ENCODE measurements around the gene FZD4. TPM values are rescaled to one million over a fixed set of nuclear protein-coding genes. Genes with fewer than 3 reads are reported as not detected.

Gene FZD4
- total RNA-seq, 1 experiment from 2014 or later, result 4.4 TPM

- Histone ChIP-seq H3K4me3 (replicated peaks in 1 of 2; ENCODE audit: low read depth in 1 of 2, low read length in 2 of 2) (no peak overlapping the region), H3K9me3 (ENCODE audit: control insufficient read depth in 1 of 2, insufficient read depth in 1 of 2, low read depth in 1 of 2, low read length in 2 of 2) (no peaks in the 10 kb centered on the region), H2AFZ (ENCODE audit: low read depth, low read length, poor library complexity, severe bottlenecking) (no peak overlapping the region), H3K4me1 (ENCODE audit: control insufficient read depth in 1 of 2, insufficient read depth in 2 of 2, low read length in 2 of 2) (no peaks in the 10 kb centered on the region), H3K36me3 (ENCODE audit: control insufficient read depth in 1 of 2, insufficient read depth in 2 of 2, low read length in 2 of 2) (no peaks in the 10 kb centered on the region), H3K27me3 (ENCODE audit: insufficient read depth, low read length) (no peaks in the 10 kb centered on the region), H3K79me2 (ENCODE audit: insufficient read depth, low read length) (no peaks in the 10 kb centered on the region), H3K27ac (ENCODE audit: low read depth, low read length) (no peak overlapping the region), H3K9ac (ENCODE audit: low read length) (no peak overlapping the region), H3K9me2 (ENCODE audit: insufficient read depth) (no peaks in the 10 kb centered on the region), H4K20me1 (ENCODE audit: insufficient read depth) (no peaks in the 10 kb centered on the region), H3K4me2 (ENCODE audit: low read length) (no peak overlapping the region)
- POLR2A ChIA-PET, result no interaction called here
- CTCF ChIA-PET, result no interaction called here
- DNase-seq (ENCODE audit: low read depth, low spot score) (no peak), ATAC-seq (no peak)
- intact Hi-C loops (cut with micrococcal nuclease), result loop anchor here (5.0 kb wide), 1 partner anchor 417 kb away; no protein-coding TSS in a partner anchor
- no TSS peak for BruUV-seq (replicated peaks)
- TF ChIP-seq REST (IDR thresholded peaks at IDR 0.05; ENCODE audit: low read depth) (no peak), CTCF (IDR thresholded peaks at IDR 0.05 in 2 of 3, conservative IDR thresholded peaks at IDR 0.05 in 1 of 3; ENCODE audit: borderline replicate concordance in 1 of 3, insufficient read depth in 1 of 3, low read depth in 2 of 3, low read length in 2 of 3) (no peak), SIN3A (IDR thresholded peaks at IDR 0.05; ENCODE audit: low read depth) (no peak), ELF1 (IDR thresholded peaks at IDR 0.05; ENCODE audit: borderline replicate concordance, low read depth) (no peak), YY1 (IDR thresholded peaks at IDR 0.05; ENCODE audit: extremely low read depth, insufficient replicate concordance, low read depth, low read length) (no peak), CBX3 (IDR thresholded peaks at IDR 0.05; ENCODE audit: low read depth) (no peak), ZNF274 (IDR thresholded peaks at IDR 0.05; ENCODE audit: low read depth, low read length) (no peak), ZBTB33 (IDR thresholded peaks at IDR 0.05; ENCODE audit: extremely low read depth, insufficient replicate concordance, low read length) (no peak), POLR2AphosphoS5 (IDR thresholded peaks at IDR 0.05; ENCODE audit: low read depth, low read length) (no peak), ATF3 (IDR thresholded peaks at IDR 0.05) (no peak), JUND (IDR thresholded peaks at IDR 0.05) (no peak), EZH2 (IDR thresholded peaks at IDR 0.05) (no peak), MAX (IDR thresholded peaks at IDR 0.05) (no peak), TCF7L2 (IDR thresholded peaks at IDR 0.05; ENCODE audit: borderline replicate concordance, extremely low read depth, insufficient read depth, insufficient read length) (no peak), SRF (IDR thresholded peaks at IDR 0.05; ENCODE audit: low read depth) (no peak)
- RAD21 ChIA-PET (ENCODE audit: low non-redundant PET in 1 of 2, low total read pairs in 2 of 2, uncharacterized antibody in 2 of 2, unreplicated experiment in 2 of 2), result no interaction called here
Observed at GRCh38 chr11:86934926-86935579, 20.1 kb downstream of the FZD4 start.
